Vagina (tissue), 2 donors: ENCODE data around the gene SPTA1. TPM values are rescaled to one million over a fixed set of nuclear protein-coding genes. Genes with fewer than 3 reads are reported as not detected.
"Not testable (repeated sequence)": the region's sequence is repeated elsewhere in the genome, so short reads cannot be mapped to it uniquely, and the experiment has no call there.

Source experiments
- DNase-seq, 2 donors: peaks; one replicate each; pipeline ENCODE4 v3.0.0-alpha.2; 2017; ENCODE audit errors: extremely low spot score in 2 of 2
- H3K27ac ChIP-seq: fragments of 200-600 bp; sonication (generic); one replicate; pipeline ENCODE4 v1.5.1; 2019
- H3K27me3 ChIP-seq: fragments of 200-600 bp; sonication (generic); one replicate; pipeline ENCODE4 v1.5.1; 2019
- H3K36me3 ChIP-seq, 2 donors: fragments of 200-600 bp; sonication (generic); one replicate each; pipeline ENCODE4 v1.5.1; 2017 to 2019
- H3K4me1 ChIP-seq: fragments of 200-600 bp; sonication (generic); one replicate; pipeline ENCODE4 v1.5.1; 2019
- H3K4me3 ChIP-seq, 2 donors: fragments of 200-600 bp; sonication (generic); 1 replicate in 1 of 2; 2 replicates in 1 of 2; pipeline ENCODE4 v1.5.1; 2016 to 2019
- H3K9me3 ChIP-seq: fragments of 200-600 bp; sonication (generic); one replicate; pipeline ENCODE4 v1.5.1; 2019
- POLR2A ChIP-seq, 2 donors: fragments of 450-650 bp; IDR thresholded peaks; one replicate each; pipeline ENCODE4 v1.6.1; 2017; ENCODE audit warnings: antibody characterized with exemption in 2 of 2, mild to moderate bottlenecking in 2 of 2, moderate library complexity in 2 of 2
- POLR2AphosphoS5 ChIP-seq, 2 donors: sonication (generic); formaldehyde crosslinking; IDR thresholded peaks; one replicate each; pipeline ENCODE4 v1.9.0; 2017; ENCODE audit warnings: antibody characterized with exemption in 2 of 2, mild to moderate bottlenecking in 2 of 2, low read depth in 1 of 2; ENCODE audit not compliant: insufficient read depth in 1 of 2
- intact Hi-C: fragments of 100-400 bp; cut with DNase I; formaldehyde crosslinking; loops from one replicate; pipeline ENCODE4 v1.15.1; 2023
- total RNA-seq: library from RNA; depleted of rRNA; stranded (reverse); fragments of >200 nt; gene quantifications from one replicate; pipeline ENCODE4 v1.2.3, GENCODE V29; 2016
- TF ChIP-seq, protein P1 (sequence below), 3 experiments: fragments of 450-650 bp in 2 of 3; fragments of 200-600 bp in 1 of 3; sonication (generic) in 1 of 3; IDR thresholded peaks; one replicate each; pipeline ENCODE4 v1.5.1; 2017 to 2019; ENCODE audit warnings: antibody characterized with exemption in 3 of 3, mild to moderate bottlenecking in 2 of 3, moderate library complexity in 2 of 3

Gene SPTA1
- total RNA-seq, 1 donor from 2014 or later, result 0.25 TPM

- TF ChIP-seq, protein P1, sequence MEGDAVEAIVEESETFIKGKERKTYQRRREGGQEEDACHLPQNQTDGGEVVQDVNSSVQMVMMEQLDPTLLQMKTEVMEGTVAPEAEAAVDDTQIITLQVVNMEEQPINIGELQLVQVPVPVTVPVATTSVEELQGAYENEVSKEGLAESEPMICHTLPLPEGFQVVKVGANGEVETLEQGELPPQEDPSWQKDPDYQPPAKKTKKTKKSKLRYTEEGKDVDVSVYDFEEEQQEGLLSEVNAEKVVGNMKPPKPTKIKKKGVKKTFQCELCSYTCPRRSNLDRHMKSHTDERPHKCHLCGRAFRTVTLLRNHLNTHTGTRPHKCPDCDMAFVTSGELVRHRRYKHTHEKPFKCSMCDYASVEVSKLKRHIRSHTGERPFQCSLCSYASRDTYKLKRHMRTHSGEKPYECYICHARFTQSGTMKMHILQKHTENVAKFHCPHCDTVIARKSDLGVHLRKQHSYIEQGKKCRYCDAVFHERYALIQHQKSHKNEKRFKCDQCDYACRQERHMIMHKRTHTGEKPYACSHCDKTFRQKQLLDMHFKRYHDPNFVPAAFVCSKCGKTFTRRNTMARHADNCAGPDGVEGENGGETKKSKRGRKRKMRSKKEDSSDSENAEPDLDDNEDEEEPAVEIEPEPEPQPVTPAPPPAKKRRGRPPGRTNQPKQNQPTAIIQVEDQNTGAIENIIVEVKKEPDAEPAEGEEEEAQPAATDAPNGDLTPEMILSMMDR (IDR thresholded peaks at IDR 0.05), result no peak
- no peak for TF ChIP-seq POLR2A (IDR thresholded peaks at IDR 0.05)
- no peak for TF ChIP-seq POLR2AphosphoS5 (IDR thresholded peaks at IDR 0.05; ENCODE audit: insufficient read depth in 1 of 2, low read depth in 1 of 2)
- no peak for DNase-seq
- no peaks in the 10 kb centered on the region for H3K27me3 ChIP-seq
- intact Hi-C loops, result loop anchor here (10.0 kb wide), 1 partner anchor 80 kb away; no protein-coding TSS in a partner anchor
- no peak overlapping the region for H3K4me3 ChIP-seq
- no peaks in the 10 kb centered on the region for H3K4me1 ChIP-seq
- no peaks in the 10 kb centered on the region for H3K9me3 ChIP-seq
- H3K27ac ChIP-seq, result no peak overlapping the region
- no peaks in the 10 kb centered on the region for H3K36me3 ChIP-seq
These were observed 8.1 kb upstream of the SPTA1 start for GRCh38 chr1:158694596-158694995.

- no peak overlapping the region for H3K4me3 ChIP-seq
- no peak for DNase-seq
- no peak overlapping the region for H3K27ac ChIP-seq
- H3K9me3 ChIP-seq, result no peaks in the 10 kb centered on the region
- no peaks in the 10 kb centered on the region for H3K27me3 ChIP-seq
- TF ChIP-seq POLR2AphosphoS5 (IDR thresholded peaks at IDR 0.05; ENCODE audit: insufficient read depth in 1 of 2, low read depth in 1 of 2), result no peak
- no peak for TF ChIP-seq POLR2A (IDR thresholded peaks at IDR 0.05)
- TF ChIP-seq, protein P1 (IDR thresholded peaks at IDR 0.05), result no peak
- no peaks in the 10 kb centered on the region for H3K36me3 ChIP-seq
- intact Hi-C loops, result loop anchor here (10.0 kb wide), 1 partner anchor 78 kb away; no protein-coding TSS in a partner anchor
- no peaks in the 10 kb centered on the region for H3K4me1 ChIP-seq
These were observed 5.8 kb upstream of the SPTA1 start for GRCh38 chr1:158692356-158692755.

- intact Hi-C loops, result loop anchor here (10.0 kb wide), 1 partner anchor 77 kb away; no protein-coding TSS in a partner anchor
- TF ChIP-seq, protein P1 (IDR thresholded peaks at IDR 0.05), result no peak
- TF ChIP-seq POLR2A (IDR thresholded peaks at IDR 0.05) (no peak), POLR2AphosphoS5 (IDR thresholded peaks at IDR 0.05; ENCODE audit: insufficient read depth in 1 of 2, low read depth in 1 of 2) (no peak)
These were observed 5.4 kb upstream of the SPTA1 start for GRCh38 chr1:158691907-158692306.

GRCh38 chr1:158691149-158691548 is 4.6 kb upstream of the SPTA1 start:
- intact Hi-C loops, result loop anchor here (10.0 kb wide), 1 partner anchor 76 kb away; no protein-coding TSS in a partner anchor
- H3K27ac ChIP-seq, H3K36me3 ChIP-seq, H3K27me3 ChIP-seq, H3K4me3 ChIP-seq, DNase-seq, H3K4me1 ChIP-seq, H3K9me3 ChIP-seq: not testable (repeated sequence)

More at GRCh38 chr1:158691907-158692306, 5.4 kb upstream of the SPTA1 start:
- Histone ChIP-seq H3K27ac (no peak overlapping the region), H3K36me3 (no peaks in the 10 kb centered on the region), H3K9me3 (no peaks in the 10 kb centered on the region), H3K4me3 (no peak overlapping the region), H3K27me3 (no peaks in the 10 kb centered on the region), H3K4me1 (no peaks in the 10 kb centered on the region)
- no peak for DNase-seq

GRCh38 chr1:158689875-158690274 is 3.4 kb upstream of the SPTA1 start:
- no peaks in the 10 kb centered on the region for H3K27me3 ChIP-seq
- intact Hi-C loops, result loop anchor here (10.0 kb wide), 1 partner anchor 75 kb away; no protein-coding TSS in a partner anchor
- TF ChIP-seq, protein P1 (IDR thresholded peaks at IDR 0.05), result no peak
- TF ChIP-seq POLR2A (IDR thresholded peaks at IDR 0.05), result no peak
- no peak for TF ChIP-seq POLR2AphosphoS5 (IDR thresholded peaks at IDR 0.05; ENCODE audit: insufficient read depth in 1 of 2, low read depth in 1 of 2)
- H3K4me1 ChIP-seq, result no peaks in the 10 kb centered on the region
- H3K4me3 ChIP-seq, result no peak overlapping the region
- no peaks in the 10 kb centered on the region for H3K9me3 ChIP-seq
- no peaks in the 10 kb centered on the region for H3K36me3 ChIP-seq
- no peak overlapping the region for H3K27ac ChIP-seq
- DNase-seq, result no peak
